Stimulated activated effector memory CD8-positive, alpha-beta T cell treated with anti-CD3 and anti-CD28 coated beads, Interleukin-12 subunit alpha, Interleukin-12 subunit beta, amount 100 ng/mL, for 72 hours (primary cell): Measurements from ENCODE around the gene POLD1.
"Not testable (repeated sequence)": the region's sequence is repeated elsewhere in the genome, so short reads cannot be mapped to it uniquely, and the experiment has no call there.

Source experiments
- ATAC-seq: fragments of 150-1000 bp; cut with Tn5 transposase; 2 replicates; pipeline ENCODE4 v1.10.0; 2021
- DNase-seq, 2 donors: peaks; one replicate each; pipeline ENCODE4 v3.0.0; 2021 to 2022; ENCODE audit warnings: low spot score in 2 of 2
- H3K27ac Mint-ChIP-seq: one replicate; pipeline ENCODE4 v1.8.0; 2022; ENCODE audit warnings: mild to moderate bottlenecking, mixed read lengths
- H3K36me3 Mint-ChIP-seq: one replicate; pipeline ENCODE4 v1.8.0; 2022; ENCODE audit warnings: mild to moderate bottlenecking, mixed read lengths
- H3K4me1 Mint-ChIP-seq: one replicate; pipeline ENCODE4 v1.8.0; 2022; ENCODE audit warnings: mixed read lengths
- H3K4me3 Mint-ChIP-seq: one replicate; pipeline ENCODE4 v1.8.0; 2022; ENCODE audit warnings: mild to moderate bottlenecking, mixed read lengths
- H3K9me3 Mint-ChIP-seq: one replicate; pipeline ENCODE4 v1.8.0; 2022; ENCODE audit warnings: mixed read lengths

Gene POLD1

DNA sequence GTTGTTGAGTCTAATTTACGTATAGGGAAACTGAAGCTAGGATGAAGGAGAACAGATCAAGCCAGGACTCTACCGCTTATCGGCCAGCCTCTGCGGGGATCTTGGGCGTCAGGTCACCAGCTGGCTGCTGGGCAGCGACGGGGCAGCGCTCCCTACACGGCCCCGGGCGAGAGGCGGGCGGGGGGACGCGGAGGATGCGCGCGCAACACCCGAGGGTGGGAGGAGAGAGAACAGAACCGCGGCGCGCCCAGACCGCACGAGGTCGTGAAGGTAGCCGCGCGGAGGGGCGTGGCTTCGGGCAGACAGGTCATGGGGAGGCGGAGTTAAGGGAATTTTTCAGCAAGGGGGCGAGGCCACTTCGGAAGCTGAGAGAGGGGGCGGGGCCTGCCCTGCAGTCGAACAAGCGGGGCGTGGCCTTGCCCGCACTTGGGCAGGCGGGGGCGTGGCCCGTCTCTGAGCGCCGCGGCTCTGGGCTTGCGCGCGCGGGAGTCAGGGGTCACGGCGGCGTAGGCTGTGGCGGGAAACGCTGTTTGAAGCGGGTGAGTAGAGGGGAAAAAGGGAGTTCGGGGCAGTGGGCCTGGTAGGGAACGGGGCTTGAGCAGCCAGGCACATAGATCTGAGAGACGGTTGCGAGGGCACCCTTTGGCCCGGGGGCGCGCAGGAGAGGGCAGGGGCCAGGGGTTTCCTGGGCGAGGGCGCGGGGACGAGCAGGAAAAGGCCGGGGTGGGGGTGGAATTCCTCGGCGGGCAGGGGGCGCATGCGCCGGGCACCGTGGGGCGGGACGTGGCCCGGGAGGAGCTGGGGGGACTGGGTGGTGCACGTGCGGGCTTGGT lies at the start of gene POLD1:
Gene POLD1 (plus strand): TSS at position 496 of the 833 bp plus-strand sequence. CDS start 14,505 bp downstream, outside the sequence.
- peaks cover 59% of the 10 kb centered on the region for H3K4me1 Mint-ChIP-seq
- peak within 1 kb of the TSS; percentile 99 for H3K27ac Mint-ChIP-seq
- peak within 1 kb of the TSS; percentile 99 for H3K4me3 Mint-ChIP-seq
- DNase-seq: peak; percentile 96 to 99
- H3K9me3 Mint-ChIP-seq: no peaks in the 10 kb centered on the region
- H3K36me3 Mint-ChIP-seq: peaks cover 88% of the 10 kb centered on the region
- peak; percentile 87 for ATAC-seq

DNA sequence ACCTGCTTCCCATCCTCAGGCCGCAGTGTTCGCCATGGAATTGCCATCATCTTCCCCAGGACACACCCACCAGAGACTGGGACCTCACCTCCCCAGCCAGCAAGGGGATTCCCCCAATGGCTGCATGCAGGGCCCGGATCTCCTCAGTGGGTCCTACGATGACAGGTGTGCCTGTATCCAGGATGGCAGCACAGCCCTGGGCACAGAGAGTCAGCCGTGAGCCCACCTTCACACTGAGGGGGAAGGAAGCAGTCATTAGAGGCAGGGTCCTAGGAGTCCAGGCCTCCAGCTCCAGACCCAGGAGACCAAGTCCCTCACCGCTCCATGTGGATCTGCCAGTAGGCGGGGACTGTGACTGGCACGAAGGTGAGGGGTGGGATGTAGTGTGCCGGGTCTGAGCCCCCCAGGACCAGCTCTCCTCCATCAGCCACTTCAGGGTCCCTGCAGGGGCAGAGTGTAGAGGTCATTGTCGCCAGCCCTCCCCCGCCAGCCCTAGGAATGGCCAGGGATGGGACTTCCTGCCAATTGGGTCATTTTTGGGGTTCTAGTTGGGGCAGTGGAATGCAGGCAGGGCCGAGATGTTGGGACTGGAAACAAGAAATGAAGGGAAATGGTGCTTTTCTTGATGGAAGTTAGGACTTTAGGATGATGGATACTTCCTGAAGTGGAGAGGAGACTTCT lies 49.3 kb upstream of the POLD1 start:
- Mint-ChIP-seq H3K36me3 (peaks cover 42% of the 10 kb centered on the region), H3K9me3 (no peaks in the 10 kb centered on the region), H3K4me3 (peak overlapping the region; percentile 83), H3K27ac (peak overlapping the region; percentile 94), H3K4me1 (peaks cover 61% of the 10 kb centered on the region)
- DNase-seq (no peak), ATAC-seq (no peak)

DNA sequence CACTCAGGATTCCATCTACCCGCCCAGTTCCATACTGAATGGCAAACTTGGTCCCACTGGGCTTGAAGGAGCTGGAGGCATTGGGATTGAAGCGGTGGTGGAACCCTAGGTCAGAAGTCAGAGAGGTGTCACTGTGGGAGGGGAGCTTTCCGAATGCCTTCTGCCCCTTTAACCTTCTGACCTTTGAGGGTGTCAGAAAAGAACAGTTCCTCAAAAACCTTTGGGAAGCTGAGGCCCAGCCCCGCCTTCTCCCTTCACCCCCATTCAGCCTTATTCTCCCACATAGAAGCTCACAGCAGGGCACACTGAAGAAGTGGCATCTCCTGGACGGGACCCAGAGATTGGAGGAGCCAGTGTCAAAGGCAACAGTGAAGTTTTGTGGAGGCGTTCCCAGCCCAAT lies 47.1 kb upstream of the POLD1 start:
- Mint-ChIP-seq H3K36me3 (peaks cover 33% of the 10 kb centered on the region), H3K4me1 (peaks cover 39% of the 10 kb centered on the region)
- H3K9me3 Mint-ChIP-seq, H3K27ac Mint-ChIP-seq, ATAC-seq, H3K4me3 Mint-ChIP-seq, DNase-seq: not testable (repeated sequence)

DNA sequence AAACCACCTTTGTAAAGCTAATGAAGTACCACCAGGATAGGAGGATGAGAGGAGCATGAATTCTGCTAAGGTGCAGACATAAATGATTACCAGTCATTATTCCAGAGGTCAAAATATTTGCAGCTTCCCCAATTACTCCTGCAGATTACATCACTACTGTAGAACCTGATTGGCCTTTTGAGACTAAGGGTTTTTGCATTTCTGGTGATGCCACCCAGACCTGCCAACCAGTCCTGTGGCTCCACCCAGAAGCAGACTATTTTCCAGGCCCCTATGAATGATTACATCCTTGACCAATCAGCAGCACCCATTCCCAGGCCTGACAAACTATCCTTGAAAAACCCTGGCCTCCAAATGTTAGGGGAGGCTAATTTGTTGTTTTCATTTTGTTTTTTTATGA lies 43.8 kb upstream of the POLD1 start:
- Mint-ChIP-seq H3K4me3 (no peak overlapping the region), H3K9me3 (peaks cover 7% of the 10 kb centered on the region), H3K4me1 (peaks cover 13% of the 10 kb centered on the region), H3K36me3 (peaks cover 6% of the 10 kb centered on the region), H3K27ac (no peak overlapping the region)
- DNase-seq (no peak), ATAC-seq (no peak)

DNA sequence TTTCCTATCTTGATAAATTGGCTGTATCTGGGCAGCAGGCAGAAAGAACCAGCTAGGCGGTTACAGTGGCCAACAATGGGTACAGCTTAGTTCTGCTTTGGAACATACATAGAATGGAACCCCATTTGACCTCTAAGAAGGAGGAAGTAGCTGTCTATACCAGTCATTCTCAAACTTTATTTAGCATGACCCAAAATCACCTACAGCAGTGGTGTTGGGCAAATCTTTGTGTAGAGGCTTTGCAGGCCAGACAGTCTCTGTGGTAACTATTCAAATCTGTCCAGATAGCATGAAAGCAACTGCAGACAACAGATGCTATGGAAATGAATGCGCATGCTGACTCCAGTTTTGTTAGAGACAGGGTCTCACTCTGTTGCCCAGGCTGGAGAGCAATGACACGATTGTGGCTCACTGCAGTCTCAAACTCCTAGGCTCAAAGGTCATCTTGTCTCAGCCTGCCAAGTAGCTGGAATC lies 43.0 kb upstream of the POLD1 start:
- H3K36me3 Mint-ChIP-seq: no peaks in the 10 kb centered on the region
- no peak for DNase-seq
- H3K4me3 Mint-ChIP-seq: no peak overlapping the region
- peaks cover 7% of the 10 kb centered on the region for H3K9me3 Mint-ChIP-seq
- ATAC-seq: peak; percentile 71
- H3K27ac Mint-ChIP-seq: no peak overlapping the region
- H3K4me1 Mint-ChIP-seq: peaks cover 6% of the 10 kb centered on the region

DNA sequence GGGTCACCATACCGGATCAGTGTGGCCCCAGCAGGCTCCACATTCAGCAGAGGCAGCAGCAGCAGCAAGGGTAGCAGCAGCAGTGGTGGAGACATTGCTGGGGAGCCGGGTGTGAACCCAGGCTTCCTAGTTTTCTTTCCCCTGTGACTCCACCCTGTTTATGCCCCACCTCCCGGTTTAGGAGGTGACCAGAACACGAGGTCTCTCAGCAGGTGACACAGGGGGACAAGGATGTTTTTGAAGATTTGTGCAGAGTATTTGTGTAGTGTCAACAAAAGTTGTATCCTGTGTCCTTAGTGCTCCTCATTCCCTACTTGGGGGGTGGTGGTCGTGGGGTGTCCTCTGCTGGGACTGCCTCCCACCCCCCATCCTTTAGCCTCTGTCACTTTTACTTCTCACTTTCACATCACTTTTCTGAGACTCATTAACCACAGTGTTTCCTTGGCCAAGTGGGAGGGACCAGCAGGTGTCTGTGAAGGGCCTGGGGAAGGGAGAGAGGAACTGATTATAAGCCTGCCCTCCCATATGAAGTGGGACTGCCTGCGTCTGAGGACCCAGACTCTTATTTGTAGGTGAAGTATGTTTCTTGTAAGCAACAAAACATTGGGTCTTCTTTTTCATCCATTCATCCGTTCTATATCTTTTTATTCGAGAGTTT lies 39.4 kb upstream of the POLD1 start:
- DNase-seq: no peak
- H3K27ac Mint-ChIP-seq: no peak overlapping the region
- H3K4me1 Mint-ChIP-seq: peaks cover 17% of the 10 kb centered on the region
- no peak for ATAC-seq
- H3K4me3 Mint-ChIP-seq: peak overlapping the region; percentile 20
- H3K36me3 Mint-ChIP-seq: no peaks in the 10 kb centered on the region
- H3K9me3 Mint-ChIP-seq: peaks cover 7% of the 10 kb centered on the region

DNA sequence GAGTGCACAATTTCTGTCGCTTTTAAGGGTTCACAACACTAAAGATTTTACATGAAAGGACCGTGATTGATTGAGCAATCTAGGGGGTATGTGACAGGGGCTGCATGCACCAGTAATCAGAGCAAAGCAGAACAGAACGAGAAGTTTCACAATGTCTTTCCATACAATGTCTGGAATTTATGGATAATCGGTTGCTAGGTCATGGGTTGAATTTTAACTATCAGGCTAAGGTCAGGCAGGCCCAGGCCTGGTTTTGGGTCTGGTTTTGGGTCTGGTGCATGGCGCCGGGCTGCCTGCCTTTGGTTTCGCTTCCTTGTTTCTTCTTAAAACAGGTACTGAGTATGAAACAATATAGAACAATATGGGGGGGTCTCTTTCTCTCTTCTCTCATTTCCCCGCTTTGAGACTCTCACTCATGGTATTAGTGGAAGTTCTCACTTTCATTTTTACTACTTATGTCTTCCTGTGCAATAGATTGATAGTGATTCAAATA lies 37.0 kb upstream of the POLD1 start:
- ATAC-seq: peak; percentile 83
- not testable (repeated sequence) for H3K9me3 Mint-ChIP-seq, DNase-seq, H3K36me3 Mint-ChIP-seq
- Mint-ChIP-seq H3K4me3 (peak overlapping the region; percentile 19), H3K27ac (peak overlapping the region; percentile 21), H3K4me1 (peaks cover 17% of the 10 kb centered on the region)

DNA sequence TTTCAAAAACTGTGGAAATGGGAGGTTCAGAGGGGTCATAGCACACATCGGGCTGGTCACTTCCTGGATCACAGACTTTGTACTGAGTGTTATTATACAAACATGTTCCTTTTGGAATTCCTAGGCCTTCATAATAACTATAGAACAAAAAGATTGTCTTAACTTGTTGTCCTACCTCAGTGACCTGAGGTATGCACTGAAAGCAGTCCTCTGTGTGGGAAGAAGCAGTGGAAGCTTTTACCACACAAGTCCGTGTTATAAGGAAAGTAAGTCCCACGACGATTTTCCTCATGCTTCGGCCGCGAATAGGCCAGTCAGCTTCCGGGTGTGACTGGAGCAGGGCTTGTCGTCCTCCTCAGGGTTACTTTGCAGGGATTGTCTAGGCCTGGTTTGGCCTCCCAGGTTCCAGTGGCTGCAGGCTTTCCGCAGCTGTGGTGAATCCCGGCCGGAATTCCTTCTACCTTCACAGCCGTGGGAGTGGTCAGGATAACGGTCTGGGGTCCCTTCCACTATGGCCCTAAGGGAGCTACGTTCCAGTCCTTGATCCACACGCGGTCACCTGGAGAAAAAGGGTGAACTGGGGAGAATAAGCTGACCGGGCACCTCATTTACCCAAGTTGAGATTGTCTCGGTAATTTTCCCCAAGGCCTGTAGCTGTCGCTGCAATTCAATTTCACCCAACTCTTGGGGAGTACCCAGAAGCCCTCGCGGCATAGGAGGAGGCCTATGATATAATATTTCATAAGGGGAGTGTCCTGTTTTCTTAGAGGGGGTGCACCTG lies 34.7 kb upstream of the POLD1 start:
- no peak overlapping the region for H3K4me3 Mint-ChIP-seq
- ATAC-seq (no peak), DNase-seq (no peak)
- peaks cover 4% of the 10 kb centered on the region for H3K9me3 Mint-ChIP-seq
- H3K4me1 Mint-ChIP-seq: peaks cover 11% of the 10 kb centered on the region
- no peak overlapping the region for H3K27ac Mint-ChIP-seq
- H3K36me3 Mint-ChIP-seq: no peaks in the 10 kb centered on the region

DNA sequence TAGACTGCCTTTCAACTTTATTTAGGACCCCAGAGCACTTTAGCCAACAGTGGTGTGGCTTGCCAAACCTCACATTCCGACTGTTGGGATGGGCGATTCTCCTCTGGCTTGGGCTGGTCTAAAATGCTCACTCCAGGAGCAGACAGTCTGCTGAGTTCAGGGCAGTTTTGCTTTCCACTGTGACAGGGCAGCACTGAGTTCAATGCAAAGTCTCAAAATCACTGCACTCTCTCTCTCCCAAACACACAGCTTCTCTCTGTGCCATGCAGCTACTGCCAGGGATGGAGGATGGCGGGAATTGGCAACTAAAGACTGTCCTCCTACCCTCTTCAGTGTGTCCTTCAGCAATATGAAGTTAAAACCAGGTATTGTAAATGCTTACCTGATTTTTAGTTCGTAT lies 31.9 kb upstream of the POLD1 start:
- no peak overlapping the region for H3K4me3 Mint-ChIP-seq
- peaks cover 10% of the 10 kb centered on the region for H3K4me1 Mint-ChIP-seq
- DNase-seq: no peak
- peaks cover under 1% of the 10 kb centered on the region for H3K36me3 Mint-ChIP-seq
- ATAC-seq: no peak
- H3K27ac Mint-ChIP-seq: no peak overlapping the region
- no peaks in the 10 kb centered on the region for H3K9me3 Mint-ChIP-seq

DNA sequence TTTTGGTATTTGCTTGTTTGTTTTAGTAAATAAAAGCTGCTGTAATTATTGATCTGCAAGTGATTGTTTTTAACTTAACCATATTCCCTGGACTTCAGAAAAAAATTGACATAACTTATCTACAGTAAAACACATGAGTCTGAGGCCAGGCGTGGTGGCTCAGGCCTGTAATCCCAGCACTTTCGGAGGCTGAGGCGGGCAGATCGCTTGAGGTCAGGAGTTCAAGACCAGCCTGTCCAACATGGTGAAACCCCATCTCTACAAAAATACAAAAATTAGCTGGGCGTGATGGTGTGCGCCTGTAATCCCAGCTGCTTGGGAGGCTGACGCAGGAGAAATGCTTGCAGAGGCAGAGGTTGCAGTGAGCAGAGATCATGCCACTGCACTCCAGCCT lies 30.7 kb upstream of the POLD1 start:
- H3K4me3 Mint-ChIP-seq, DNase-seq, H3K9me3 Mint-ChIP-seq, H3K27ac Mint-ChIP-seq, ATAC-seq: not testable (repeated sequence)
- H3K36me3 Mint-ChIP-seq: peaks cover 13% of the 10 kb centered on the region
- peaks cover 15% of the 10 kb centered on the region for H3K4me1 Mint-ChIP-seq

DNA sequence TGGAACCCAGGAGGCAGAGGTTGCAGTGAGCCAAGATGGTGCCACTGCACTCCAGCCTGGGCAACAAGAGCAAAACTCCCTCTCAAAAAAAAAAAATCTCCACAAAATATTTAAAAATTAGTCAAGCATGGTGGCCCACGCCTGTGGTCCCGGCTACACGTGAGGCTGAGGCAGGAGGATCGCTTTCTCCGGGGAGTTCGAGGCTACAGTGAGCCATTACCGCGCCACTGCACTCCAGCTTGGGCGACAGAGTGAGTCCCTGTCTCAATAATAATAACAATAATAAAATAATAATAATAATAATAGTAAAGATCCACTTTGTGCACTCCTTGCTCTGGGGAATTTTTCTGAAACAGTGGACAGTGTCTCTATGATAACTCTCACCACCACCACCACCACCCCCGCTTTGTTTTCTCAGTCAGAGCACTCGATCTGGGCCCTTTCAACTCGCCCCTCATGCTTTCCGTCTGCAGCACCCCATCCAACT lies 27.4 kb upstream of the POLD1 start:
- peaks cover 2% of the 10 kb centered on the region for H3K9me3 Mint-ChIP-seq
- peak overlapping the region; percentile 69 for H3K4me3 Mint-ChIP-seq
- DNase-seq (no peak), ATAC-seq (no peak)
- H3K4me1 Mint-ChIP-seq: peaks cover 47% of the 10 kb centered on the region
- peaks cover 45% of the 10 kb centered on the region for H3K36me3 Mint-ChIP-seq
- H3K27ac Mint-ChIP-seq: peak overlapping the region; percentile 94

DNA sequence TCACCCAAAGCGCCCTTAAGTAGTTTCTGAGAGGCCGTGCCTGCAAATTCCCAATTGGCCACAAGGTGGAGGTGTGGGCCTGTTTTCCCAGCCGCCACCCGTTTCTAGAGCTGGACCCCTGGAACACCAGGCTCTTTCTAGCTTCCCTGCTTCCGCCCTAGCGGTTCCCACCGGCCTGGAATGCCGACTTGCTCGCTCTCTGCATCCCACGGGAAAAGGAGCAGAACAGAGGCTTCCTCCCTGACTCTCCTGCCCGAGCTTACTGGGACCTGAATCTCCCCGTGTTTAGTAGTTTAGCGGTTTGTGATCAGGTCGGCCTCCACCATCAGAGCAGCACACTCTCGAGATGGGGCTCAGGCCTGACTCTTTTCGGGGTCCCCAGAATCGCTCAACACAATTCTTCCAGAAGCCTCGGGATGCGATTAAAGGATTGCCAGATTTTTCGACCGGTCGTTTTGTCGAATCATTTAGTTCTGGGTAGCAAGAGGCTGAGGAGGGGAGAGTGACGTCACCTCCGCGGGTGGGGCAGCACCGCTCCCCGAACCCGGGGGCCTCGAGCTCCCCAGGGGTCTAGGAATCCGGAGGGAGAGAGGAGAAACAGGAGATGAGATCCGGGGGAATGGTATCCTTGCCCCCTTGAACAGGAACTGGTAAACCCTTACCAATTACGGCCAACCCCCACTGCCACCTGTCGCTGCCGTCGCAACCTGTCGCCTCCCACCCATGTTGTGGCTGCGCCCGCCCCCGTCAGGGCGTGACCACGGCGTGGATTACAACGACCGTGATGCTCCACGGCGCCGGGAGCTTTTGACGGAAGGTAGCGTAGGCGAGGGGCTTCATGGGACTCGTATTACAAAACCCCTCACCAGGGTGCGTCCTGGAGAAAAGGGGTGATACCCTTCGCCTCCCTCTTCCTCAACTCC lies 26.7 kb upstream of the POLD1 start:
- ATAC-seq: peak; percentile 83
- Mint-ChIP-seq H3K4me3 (peak overlapping the region; percentile 69), H3K27ac (peak overlapping the region; percentile 94), H3K4me1 (peaks cover 54% of the 10 kb centered on the region), H3K36me3 (peaks cover 51% of the 10 kb centered on the region), H3K9me3 (peaks cover 2% of the 10 kb centered on the region)
- peak; percentile 82 to 94 for DNase-seq

DNA sequence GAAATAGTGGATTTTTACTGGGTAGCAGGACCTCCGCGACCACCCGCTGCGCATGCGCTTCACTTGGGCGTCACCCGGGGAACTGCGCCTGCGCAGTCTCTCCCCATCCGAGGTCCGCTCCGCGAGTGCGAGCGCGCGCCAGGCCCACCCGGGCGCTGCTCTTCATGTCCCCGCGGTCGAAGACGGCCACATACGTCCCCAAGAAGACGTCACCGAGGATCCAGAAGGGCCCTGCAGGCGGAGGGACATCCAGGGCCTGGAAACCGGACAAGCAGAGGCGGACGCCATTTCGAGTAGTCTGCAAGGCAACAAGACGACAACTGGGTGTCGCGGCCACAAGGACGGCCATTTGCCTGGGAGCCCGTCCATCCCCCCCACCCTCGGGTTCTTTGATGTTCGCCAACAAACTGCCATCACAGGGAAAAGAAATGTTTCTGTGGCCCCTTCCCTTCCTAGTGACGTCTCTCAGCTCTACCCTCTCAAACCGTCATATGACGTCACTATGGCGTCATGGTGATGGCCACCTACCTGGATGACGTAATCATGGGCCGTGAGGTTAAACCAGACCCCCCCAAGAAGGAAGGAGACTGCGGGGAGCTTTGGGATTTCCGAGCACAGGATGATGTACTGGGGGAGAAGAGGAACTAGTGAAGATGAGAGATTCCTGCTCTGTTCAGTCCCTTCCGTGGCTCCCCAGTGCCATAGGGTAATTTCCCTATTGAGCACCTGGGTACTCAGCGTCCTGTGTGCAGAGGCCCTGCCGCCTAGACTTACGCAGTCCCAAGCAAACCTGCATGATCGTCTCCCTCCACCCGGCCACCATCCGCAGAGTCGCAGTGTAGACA lies 25.4 kb upstream of the POLD1 start:
- peak; percentile 17 for ATAC-seq
- DNase-seq: peak; percentile 71 to 89

More for the DNA sequence above, 25.4 kb upstream of the POLD1 start:
- Mint-ChIP-seq H3K27ac (peak overlapping the region; percentile 94), H3K36me3 (peaks cover 58% of the 10 kb centered on the region), H3K9me3 (peaks cover 2% of the 10 kb centered on the region), H3K4me1 (peaks cover 67% of the 10 kb centered on the region), H3K4me3 (peak overlapping the region; percentile 69)
